Erythroblast (primary cell): ENCODE data around the gene ART1.

ENCODE experiments used
- DNase-seq, 2 experiments: peaks; one replicate each; lab custom pipeline; 2025; lab: John Stamatoyannopoulos, UW
- GATA1 ChIP-seq: IDR thresholded peaks from 2 replicates; pipeline ENCODE4 v1.6.1; 2011; ENCODE audit warnings: low read depth, mild to moderate bottlenecking, control low read depth, low read length, moderate library complexity
- POLR2A ChIP-seq: IDR thresholded peaks from 2 replicates; pipeline ENCODE4 v1.6.1; 2011; ENCODE audit warnings: mild to moderate bottlenecking, low read length

The ART1 gene

GRCh38 chr11:3666023-3666530 lies 21.1 kb downstream of the ART1 start:
- no peak for TF ChIP-seq POLR2A
- no peak for TF ChIP-seq GATA1
- no peak for DNase-seq

GRCh38 chr11:3667149-3668035 lies 22.5 kb downstream of the ART1 start:
- TF ChIP-seq GATA1 (no peak), POLR2A (no peak)
- no peak for DNase-seq

DNA sequence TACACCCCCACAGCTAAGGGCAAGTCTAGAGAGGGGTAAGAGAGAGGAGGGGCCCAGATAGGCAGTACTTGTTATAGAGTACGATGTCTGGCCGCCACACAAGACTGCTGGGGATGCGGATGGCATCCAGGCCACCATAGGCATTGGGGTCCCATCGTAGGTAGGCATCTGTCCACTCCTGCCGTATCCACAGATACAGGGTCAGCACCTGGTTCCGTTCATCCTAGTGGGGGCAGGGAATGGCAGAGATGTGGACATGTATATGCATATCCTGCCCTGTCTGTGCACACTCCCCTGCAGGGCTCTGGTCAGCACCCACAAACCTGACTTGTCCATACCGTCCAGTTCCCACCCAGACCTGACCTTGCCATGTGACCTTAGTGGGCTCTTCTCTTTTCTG lies 24.2 kb downstream of the ART1 start:
- DNase-seq, result no peak
- TF ChIP-seq POLR2A (no peak), GATA1 (no peak)

DNA sequence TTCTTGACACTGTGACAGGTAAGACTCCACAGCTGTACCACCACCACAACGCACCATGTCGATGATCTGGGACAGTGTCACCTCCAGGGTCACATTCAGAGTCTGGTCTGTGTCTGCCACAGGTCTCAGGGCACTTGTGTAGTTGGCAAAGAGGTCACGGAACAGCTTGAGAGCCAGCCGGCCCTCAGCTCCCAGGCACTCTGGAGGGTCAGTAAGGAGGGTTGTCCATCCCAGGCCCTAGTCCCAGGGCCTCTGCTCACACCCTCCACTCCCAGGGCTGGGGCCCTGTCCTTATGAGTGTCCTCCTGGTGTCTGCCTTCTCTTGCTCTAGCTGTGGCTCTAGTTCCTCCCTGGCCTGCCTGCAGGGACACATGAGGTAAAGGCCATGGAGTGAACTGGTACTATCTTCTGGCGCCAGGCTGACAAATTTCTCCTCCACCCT lies 24.8 kb downstream of the ART1 start:
- no peak for DNase-seq
- TF ChIP-seq POLR2A (no peak), GATA1 (no peak)

GRCh38 chr11:3671334-3672254 lies 26.7 kb downstream of the ART1 start, which contains the start of gene CHRNA10:
TSS of gene CHRNA10 (minus strand) at chr11:3671384. CDS start at chr11:3671312, 72 bp downstream.
- no peak for DNase-seq
- TF ChIP-seq GATA1, result no peak

GRCh38 chr11:3674189-3674588 lies 29.3 kb downstream of the ART1 start:
- TF ChIP-seq POLR2A (no peak), GATA1 (no peak)
- DNase-seq, result no peak

GRCh38 chr11:3675971-3676370 lies 31.0 kb downstream of the ART1 start:
- no peak for DNase-seq

DNA sequence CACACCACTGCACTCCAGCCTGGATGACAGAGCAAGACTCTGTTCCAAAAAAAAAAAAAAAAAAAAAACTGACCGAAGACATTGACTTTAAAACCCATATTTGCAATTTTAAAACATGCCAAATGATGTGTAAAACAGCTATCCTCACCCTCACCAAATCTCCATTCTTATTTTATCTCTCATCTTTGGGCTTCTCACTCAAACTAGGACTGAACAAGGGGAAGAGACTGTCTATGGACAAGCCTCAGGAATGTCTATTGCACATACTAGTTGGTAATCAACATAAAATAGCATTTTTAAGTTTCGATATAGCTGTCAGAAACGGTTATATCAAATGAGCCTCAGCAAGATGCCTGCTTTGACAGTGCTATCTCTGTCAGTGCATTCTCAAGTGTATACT lies 34.1 kb downstream of the ART1 start:
- TF ChIP-seq POLR2A (no peak), GATA1 (no peak)
- DNase-seq, result no peak

More at GRCh38 chr11:3675971-3676370, 31.0 kb downstream of the ART1 start:
- TF ChIP-seq GATA1 (no peak), POLR2A (no peak)

GRCh38 chr11:3683039-3683438 lies 38.1 kb downstream of the ART1 start:
- no peak for DNase-seq
- no peak for TF ChIP-seq POLR2A
- TF ChIP-seq GATA1, result no peak

DNA sequence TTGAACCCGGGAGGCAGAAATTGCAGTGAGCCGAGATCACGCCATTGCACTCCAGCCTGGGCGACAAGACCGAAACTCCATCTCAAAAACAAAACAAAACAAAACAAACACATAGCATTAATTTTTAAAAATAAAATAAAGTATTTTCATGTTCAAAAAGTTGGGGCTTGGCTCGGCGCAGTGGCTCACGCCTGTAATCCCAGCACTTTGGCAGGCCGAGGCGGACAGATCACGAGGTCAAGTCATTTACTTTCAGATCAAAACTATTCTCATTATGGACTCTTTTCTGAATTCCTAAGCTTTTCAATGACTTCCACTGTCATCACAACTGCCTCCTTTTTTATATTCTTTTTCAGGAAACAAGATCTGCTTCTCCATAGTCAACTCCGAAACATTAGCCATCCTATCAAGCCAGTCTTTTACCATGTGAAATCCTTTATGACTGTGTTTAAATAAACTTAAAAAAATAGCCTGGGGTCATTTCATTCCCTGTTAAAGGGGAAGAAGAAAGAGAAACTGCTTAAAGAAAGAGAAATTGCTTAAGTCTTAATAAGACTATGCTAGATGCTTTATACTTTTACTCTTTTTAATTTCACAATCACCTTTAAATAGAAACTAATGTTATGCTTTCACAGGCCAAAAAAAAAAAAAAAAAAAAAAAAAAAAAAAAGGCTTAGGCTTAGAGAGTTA lies 39.3 kb downstream of the ART1 start:
- no peak for DNase-seq
- TF ChIP-seq GATA1 (no peak), POLR2A (no peak)

DNA sequence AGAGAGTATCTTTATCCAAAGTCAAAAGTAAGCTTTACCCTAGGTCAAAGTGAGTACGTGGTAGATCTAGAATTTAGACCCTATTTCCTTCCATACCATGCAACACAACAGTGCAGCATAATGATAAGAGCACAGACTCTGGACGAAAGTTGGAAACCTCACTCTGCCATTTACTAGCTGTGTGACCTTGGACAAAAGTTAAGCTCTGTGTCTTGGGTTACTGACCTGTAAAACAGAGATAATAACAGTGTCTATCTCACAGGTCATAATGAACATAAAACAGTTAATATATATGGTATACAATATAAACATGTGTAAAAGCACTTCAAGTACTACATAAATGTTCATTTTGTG lies 39.9 kb downstream of the ART1 start:
- TF ChIP-seq POLR2A (no peak), GATA1 (no peak)
- peak; percentile 34 to 63 for DNase-seq

GRCh38 chr11:3685923-3686322 lies 41.0 kb downstream of the ART1 start:
- TF ChIP-seq GATA1 (no peak), POLR2A (no peak)
- DNase-seq, result no peak

- TF ChIP-seq GATA1, result no peak
- no peak for TF ChIP-seq POLR2A
- DNase-seq, result no peak
Measured at GRCh38 chr11:3686751-3687150, 41.8 kb downstream of the ART1 start.
